Adrenal gland (tissue), 19 donors: Measurements from ENCODE around the gene AMY1B. TPM values are rescaled to one million over a fixed set of nuclear protein-coding genes. Genes with fewer than 3 reads are reported as not detected.
"Not testable (repeated sequence)": the region's sequence is repeated elsewhere in the genome, so short reads cannot be mapped to it uniquely, and the experiment has no call there.

Experiments
- DNase-seq, 7 donors: peaks; one replicate each; pipeline ENCODE4 v3.0.0-alpha.2; 2019 to 2020
- H3K27ac ChIP-seq, 5 donors: fragments of 200-600 bp; sonication (generic) in 4 of 5; 1 replicate in 3 of 5; 2 replicates in 2 of 5; pipeline versions ENCODE4 v1.5.1 to v1.8.0; 2016 to 2020; ENCODE audit warnings: mild to moderate bottlenecking in 1 of 5
- H3K27me3 ChIP-seq: fragments of 200-600 bp; 2 replicates; pipeline ENCODE4 v1.8.0; 2021
- H3K36me3 ChIP-seq, 2 donors: fragments of 200-600 bp; replicated peaks in 1 of 2; 1 replicate in 1 of 2; 2 replicates in 1 of 2; pipeline versions ENCODE4 v1.5.1 to v1.8.0; 2018 to 2022
- H3K4me1 ChIP-seq, 2 donors: fragments of 200-600 bp; replicated peaks in 1 of 2; 1 replicate in 1 of 2; 2 replicates in 1 of 2; pipeline versions ENCODE4 v1.5.1 to v1.8.0; 2018 to 2021
- H3K4me3 ChIP-seq, 4 donors: fragments of 200-600 bp; sonication (generic) in 3 of 4; one replicate each; pipeline ENCODE4 v1.5.1; 2016 to 2018
- H3K9me3 ChIP-seq, 3 donors: fragments of 200-600 bp; sonication (generic) in 1 of 3; replicated peaks in 1 of 3; 1 replicate in 2 of 3; 2 replicates in 1 of 3; pipeline versions ENCODE4 v1.5.1 to v1.8.0; 2016 to 2021
- WGBS, 4 donors: extraction: QIAGEN DNeasy Blood & Tissue Kit in 2 of 4; methylation state at CpG; one replicate each; pipeline versions ENCODE4 v1.1.5 to v1.1.7; 2013 to 2017; 5-methylcytosine and 5-hydroxymethylcytosine counted together
- intact Hi-C, 2 donors: fragments of 100-400 bp; cut with DNase I; formaldehyde crosslinking; loops; one replicate each; pipeline versions ENCODE4 v1.14.1 to v1.15.0; 2022 to 2023
- long read RNA-seq, 10 donors: library from polyadenylated mRNA in 3 of 10; unstranded in 2 of 10; stranded (forward) in 1 of 10; transcript quantifications; one replicate each; pipeline ENCODE4 v2.0.0 and lab custom pipeline, GENCODE V29; 2021 to 2026
- polyA plus RNA-seq, 3 donors: library from polyadenylated mRNA; stranded (reverse); fragments of 200-250 nt in 2 of 3; fragments of 350-450 nt in 1 of 3; fragmentation: Illumina TruSeq in 1 of 3; extraction: RNeasy Lipid Tissue Mini Kit (QIAGEN cat#74804) in 1 of 3; gene quantifications; one replicate each; pipeline ENCODE4 v1.2.3, GENCODE V29; 2013 to 2014
- total RNA-seq, 9 donors: library from RNA; depleted of rRNA in 4 of 9; stranded (reverse); fragments of >200 nt in 4 of 9; fragments of 120-200 nt in 1 of 9; fragmentation: NEBNext Ultra II Directional in 1 of 9; extraction: Animal tissue kit (Norgen Biotek cat#: 25700) in 1 of 9; gene quantifications; one replicate each; pipeline versions ENCODE4 v1.1.0 to v1.2.4, GENCODE V29; 2013 to 2023
- donor health status: healthy with polysubstance abuse.
- donor health status: Bipolar disorder and iron deficiency.
- donor health status: DM: yes; HTN: yes; CAD: no.
- donor health status: DM: no; HTN: no; CAD: no.
- donor health status: DM: no; HTN: no; CAD: no.
- donor health status: DM: yes; HTN: yes; CAD: no.

The AMY1B gene
- total RNA-seq (not detected), polyA plus RNA-seq (not detected)
- long read RNA-seq, donor 1 = 0 reads
- long read RNA-seq, donor 2 = 0 reads
- long read RNA-seq, donor 3 = 0 reads
- long read RNA-seq, donor 4 = 0 reads
- long read RNA-seq, donor 5 = 0 reads
- long read RNA-seq, donor 6 = 0 reads
- long read RNA-seq, donor 7 = 0 reads
- long read RNA-seq, donor 8 = 0 reads
- long read RNA-seq, donor 9 = 0 reads
- long read RNA-seq, donor 10 = 0 reads

GRCh38 chr1:103696110-103696509, at the start of gene AMY1B:
Gene AMY1B, minus strand, starts transcription at chr1:103696210. Its CDS starts 571 bp downstream, at chr1:103695639.
- H3K9me3 ChIP-seq, H3K36me3 ChIP-seq, H3K4me1 ChIP-seq, H3K27me3 ChIP-seq, H3K27ac ChIP-seq, intact Hi-C loops, DNase-seq, H3K4me3 ChIP-seq: not testable (repeated sequence)
- no CpG with 5 or more reads among the region's 5 CpGs for WGBS, 4 donors

- WGBS, 4 donors = 80% methylated on average over 1 of the region's 4 CpGs; no CpG with 5 or more reads in 3 of the 4 donors
- intact Hi-C loops, H3K9me3 ChIP-seq, H3K27me3 ChIP-seq, H3K4me1 ChIP-seq, H3K4me3 ChIP-seq, DNase-seq, H3K27ac ChIP-seq, H3K36me3 ChIP-seq: not testable (repeated sequence)
These were observed 49.0 kb upstream of the AMY1B start for GRCh38 chr1:103745040-103745439.

GRCh38 chr1:103744449-103744848, 48.4 kb upstream of the AMY1B start:
- DNase-seq, H3K4me1 ChIP-seq, intact Hi-C loops, H3K27me3 ChIP-seq, H3K9me3 ChIP-seq, H3K4me3 ChIP-seq, H3K27ac ChIP-seq, H3K36me3 ChIP-seq: not testable (repeated sequence)
- WGBS, 4 donors = no CpG with 5 or more reads among the region's 4 CpGs

GRCh38 chr1:103738031-103738430, 42.0 kb upstream of the AMY1B start:
- H3K36me3 ChIP-seq, H3K4me3 ChIP-seq, H3K4me1 ChIP-seq, DNase-seq, H3K9me3 ChIP-seq, H3K27ac ChIP-seq, intact Hi-C loops, H3K27me3 ChIP-seq: not testable (repeated sequence)
- WGBS, 4 donors = no CpG with 5 or more reads among the region's 3 CpGs

- H3K4me3 ChIP-seq, H3K9me3 ChIP-seq, DNase-seq, H3K36me3 ChIP-seq, H3K4me1 ChIP-seq, H3K27ac ChIP-seq, intact Hi-C loops, H3K27me3 ChIP-seq: not testable (repeated sequence)
- WGBS, 4 donors = no CpG with 5 or more reads among the region's 3 CpGs
These were observed 39.3 kb upstream of the AMY1B start for GRCh38 chr1:103735334-103735733.

GRCh38 chr1:103721473-103721872, 25.5 kb upstream of the AMY1B start:
- H3K36me3 ChIP-seq = not testable (repeated sequence)

GRCh38 chr1:103717404-103717803, 21.4 kb upstream of the AMY1B start:
- DNase-seq = peak in 3 of 7 donors; percentile 2 to 8 (median 4)
- intact Hi-C loops, H3K36me3 ChIP-seq, H3K9me3 ChIP-seq, H3K4me1 ChIP-seq, H3K27me3 ChIP-seq, H3K4me3 ChIP-seq, H3K27ac ChIP-seq: not testable (repeated sequence)
- WGBS, 4 donors = 63 to 76% (median 70%) methylated on average over 4 to 6 of the region's 6 CpGs

More at GRCh38 chr1:103721473-103721872, 25.5 kb upstream of the AMY1B start:
- no CpG with 5 or more reads among the region's 2 CpGs for WGBS, 4 donors
- intact Hi-C loops, H3K9me3 ChIP-seq, H3K27ac ChIP-seq, H3K4me3 ChIP-seq, DNase-seq, H3K27me3 ChIP-seq, H3K4me1 ChIP-seq: not testable (repeated sequence)

GRCh38 chr1:103710381-103710780, 14.4 kb upstream of the AMY1B start:
- H3K4me3 ChIP-seq, DNase-seq, H3K27ac ChIP-seq, H3K4me1 ChIP-seq, H3K36me3 ChIP-seq, intact Hi-C loops, H3K9me3 ChIP-seq, H3K27me3 ChIP-seq: not testable (repeated sequence)
- no CpG with 5 or more reads among the region's 3 CpGs for WGBS, 4 donors

- intact Hi-C loops = not testable (repeated sequence)
These were observed 11.7 kb upstream of the AMY1B start for GRCh38 chr1:103707670-103708069.

GRCh38 chr1:103701256-103701655, 5.2 kb upstream of the AMY1B start:
- H3K36me3 ChIP-seq, H3K27me3 ChIP-seq, H3K27ac ChIP-seq, H3K4me3 ChIP-seq, H3K4me1 ChIP-seq, intact Hi-C loops, H3K9me3 ChIP-seq, DNase-seq: not testable (repeated sequence)
- no CpG with 5 or more reads among the region's 4 CpGs for WGBS, 4 donors

More at GRCh38 chr1:103707670-103708069, 11.7 kb upstream of the AMY1B start:
- H3K4me1 ChIP-seq, H3K27me3 ChIP-seq, H3K9me3 ChIP-seq, H3K27ac ChIP-seq, H3K4me3 ChIP-seq, DNase-seq, H3K36me3 ChIP-seq: not testable (repeated sequence)
- WGBS, 4 donors = no CpG with 5 or more reads among the region's 3 CpGs

- intact Hi-C loops, DNase-seq, H3K36me3 ChIP-seq, H3K27me3 ChIP-seq, H3K4me3 ChIP-seq, H3K27ac ChIP-seq, H3K4me1 ChIP-seq, H3K9me3 ChIP-seq: not testable (repeated sequence)
- WGBS, 4 donors = no CpG with 5 or more reads among the region's 4 CpGs
These were observed 4.7 kb upstream of the AMY1B start for GRCh38 chr1:103700669-103701068.

GRCh38 chr1:103697430-103697829, 1.4 kb upstream of the AMY1B start:
- H3K4me3 ChIP-seq, DNase-seq, H3K27ac ChIP-seq, intact Hi-C loops, H3K9me3 ChIP-seq, H3K4me1 ChIP-seq, H3K27me3 ChIP-seq, H3K36me3 ChIP-seq: not testable (repeated sequence)
- no CpG with 5 or more reads among the region's 6 CpGs for WGBS, 4 donors
